HG02840 (cell line): ENCODE results near the gene TMEM222.

Experiments
- ATAC-seq: cut with Tn5 transposase; IDR thresholded peaks from one replicate; pipeline ENCODE4 v1.9.1; 2021; ENCODE audit warnings: mild to moderate bottlenecking, moderate library complexity, moderate number of reproducible peaks; ENCODE audit not compliant: unreplicated experiment, low FRiP score

Gene TMEM222

GRCh38 chr1:27303509-27303908, 18.5 kb upstream of the TMEM222 start:
- ATAC-seq, result no peak

GRCh38 chr1:27306071-27306470, 15.9 kb upstream of the TMEM222 start:
- no peak for ATAC-seq

- no peak for ATAC-seq
These were observed 14.8 kb upstream of the TMEM222 start for GRCh38 chr1:27306892-27307761.

- ATAC-seq, result no peak
These were observed 13.9 kb upstream of the TMEM222 start for GRCh38 chr1:27307874-27308598.

DNA sequence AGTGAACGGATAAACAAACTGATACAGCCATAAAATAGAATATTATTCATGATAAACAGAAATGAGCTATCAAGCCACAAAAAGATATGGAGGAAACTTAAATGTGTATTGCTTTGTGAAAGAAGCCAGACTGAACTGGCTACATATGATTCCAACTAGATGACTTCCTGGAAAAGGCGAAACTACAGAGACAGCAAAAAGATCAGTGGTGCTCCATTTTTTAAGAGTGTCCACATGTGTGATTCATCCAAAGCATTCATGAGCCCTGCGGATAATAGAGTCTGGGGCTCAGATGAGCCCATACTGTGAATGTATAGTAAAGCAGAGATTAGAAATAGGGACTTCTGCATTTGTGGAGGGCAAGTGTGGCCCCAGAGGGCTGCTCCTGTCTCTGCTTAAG, 7.8 kb upstream of the TMEM222 start:
- no peak for ATAC-seq

GRCh38 chr1:27314737-27315136, 7.2 kb upstream of the TMEM222 start:
- no peak for ATAC-seq

DNA sequence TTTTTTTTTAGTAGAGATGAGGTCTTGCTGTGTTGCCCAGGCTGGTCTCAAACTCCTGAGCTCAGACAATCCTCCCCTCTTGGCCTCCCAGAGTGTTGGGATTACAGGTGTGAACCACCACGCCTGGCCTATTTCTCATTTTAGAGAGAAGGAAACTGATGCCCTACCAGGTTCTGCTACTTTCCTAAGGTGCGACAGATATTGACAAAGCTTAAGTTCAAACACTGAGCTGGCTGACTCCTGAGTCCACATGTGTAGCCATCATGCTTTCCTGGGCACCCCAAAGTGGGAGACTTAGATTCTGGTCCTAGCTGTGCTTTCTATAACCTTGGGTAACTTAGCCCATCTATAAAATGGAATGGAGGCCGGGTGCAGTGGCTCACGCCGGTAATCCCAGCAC, 5.1 kb upstream of the TMEM222 start:
- ATAC-seq, result no peak

DNA sequence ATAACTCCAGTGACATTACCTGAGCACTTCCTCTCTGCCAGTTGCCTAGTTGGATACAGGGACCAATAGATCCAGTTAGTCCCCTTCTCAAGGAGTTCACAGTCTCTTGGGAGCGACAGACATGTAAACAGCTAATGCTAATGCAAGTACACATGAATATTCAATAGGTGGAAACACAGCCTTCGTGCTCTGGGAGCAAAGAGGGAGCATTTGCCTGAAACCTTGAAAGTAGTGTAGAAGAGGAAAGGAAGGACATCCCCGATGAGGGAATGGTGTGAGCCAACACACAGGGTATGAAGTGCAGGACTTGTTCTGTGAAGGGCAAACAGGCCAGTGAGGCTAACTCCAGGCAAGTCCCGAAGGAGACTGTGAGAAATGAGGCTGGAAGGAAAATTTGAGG, 3.8 kb upstream of the TMEM222 start:
- no peak for ATAC-seq

DNA sequence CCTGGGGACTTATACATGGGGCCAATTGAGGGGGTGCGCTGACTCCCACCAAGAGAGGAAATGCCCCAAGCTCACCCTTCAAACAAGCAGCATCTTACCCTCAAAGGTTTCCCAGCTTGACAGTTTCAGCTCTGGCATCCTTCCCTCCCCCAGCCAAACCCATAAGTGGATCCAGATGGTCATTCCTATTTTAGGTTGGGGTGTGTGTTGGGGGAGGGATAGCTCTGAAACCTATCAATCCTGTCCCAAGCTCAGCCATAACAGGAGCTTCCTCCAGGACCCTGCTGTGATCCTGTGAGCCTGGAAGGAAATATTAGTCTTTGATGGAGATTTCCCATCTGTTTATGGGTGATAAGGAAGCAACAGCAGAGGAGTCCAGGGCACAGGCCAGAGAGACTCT, 3.4 kb upstream of the TMEM222 start:
- ATAC-seq, result no peak

DNA sequence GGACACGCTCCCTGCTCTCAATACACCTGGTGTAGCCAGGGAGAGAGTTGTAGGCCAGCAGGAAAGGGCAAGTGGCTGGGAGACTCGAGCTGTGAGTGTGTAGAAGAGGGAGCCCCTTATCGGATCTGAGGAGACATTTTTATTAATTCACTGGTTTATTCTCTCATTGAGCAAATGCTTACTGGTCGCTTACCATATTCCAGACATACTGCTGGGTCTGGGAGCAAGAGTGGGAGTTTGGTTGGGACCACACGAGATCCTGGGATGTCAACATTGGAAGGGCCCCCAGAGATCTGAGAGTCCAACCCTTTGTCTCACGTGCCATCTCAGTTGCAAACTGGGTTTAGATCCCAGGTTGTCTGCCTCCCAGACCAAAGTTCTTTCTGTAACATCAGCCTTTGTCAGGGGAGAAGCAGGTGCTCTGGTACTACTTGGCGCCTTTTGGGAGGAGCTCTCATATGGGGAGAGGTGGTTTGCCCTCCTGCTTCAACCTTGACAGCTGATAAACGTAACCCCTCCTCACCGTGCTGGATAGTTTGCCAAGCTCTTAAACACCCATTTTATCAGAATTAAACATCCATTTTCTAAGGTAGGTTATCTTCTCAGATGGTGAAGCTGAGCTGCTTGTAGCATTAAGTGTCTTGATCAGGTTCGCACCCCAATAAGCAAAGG, 742 bp downstream of the TMEM222 start:
- ATAC-seq, result no peak

DNA sequence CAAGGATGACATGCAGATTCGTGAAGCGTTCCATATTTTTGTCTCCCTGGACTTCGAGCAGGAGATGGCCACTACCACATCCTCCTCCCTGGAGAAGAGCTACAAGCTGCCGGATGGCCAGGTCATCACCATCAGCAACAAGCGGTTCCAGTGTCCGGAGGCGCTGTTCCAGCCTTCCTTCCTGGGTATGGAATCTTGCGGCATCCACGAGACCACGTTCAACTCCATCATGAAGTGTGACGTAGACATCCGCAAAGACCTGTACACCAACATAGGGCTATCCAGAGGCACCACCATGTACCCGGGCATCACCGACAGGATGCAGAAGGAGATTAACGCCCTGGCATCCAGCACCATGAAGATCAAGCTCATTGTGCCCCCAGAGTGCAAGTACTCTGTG, 3.3 kb downstream of the TMEM222 start:
- ATAC-seq, result no peak

DNA sequence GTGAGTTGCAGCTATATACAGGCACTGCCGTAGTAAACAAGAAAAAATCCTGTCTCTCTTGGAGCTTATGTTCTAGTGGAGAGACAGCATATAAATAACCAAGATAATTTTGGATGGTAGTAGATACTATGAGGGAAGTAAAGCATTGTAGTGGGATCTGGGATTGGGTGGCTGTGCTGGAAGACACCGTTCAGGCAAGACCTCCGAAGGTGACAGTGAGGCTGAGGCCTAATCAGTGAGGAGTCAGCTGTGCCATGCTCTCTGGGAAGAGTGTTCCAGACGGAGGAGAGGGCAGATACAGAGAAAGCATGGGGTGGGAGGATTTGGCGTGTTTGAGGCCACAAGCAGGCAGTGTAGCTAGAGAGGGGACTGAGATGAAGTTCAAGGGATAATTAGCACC, 6.0 kb downstream of the TMEM222 start:
- ATAC-seq, result no peak

- ATAC-seq, result no peak
These were observed 8.8 kb downstream of the TMEM222 start for GRCh38 chr1:27330786-27331185.

DNA sequence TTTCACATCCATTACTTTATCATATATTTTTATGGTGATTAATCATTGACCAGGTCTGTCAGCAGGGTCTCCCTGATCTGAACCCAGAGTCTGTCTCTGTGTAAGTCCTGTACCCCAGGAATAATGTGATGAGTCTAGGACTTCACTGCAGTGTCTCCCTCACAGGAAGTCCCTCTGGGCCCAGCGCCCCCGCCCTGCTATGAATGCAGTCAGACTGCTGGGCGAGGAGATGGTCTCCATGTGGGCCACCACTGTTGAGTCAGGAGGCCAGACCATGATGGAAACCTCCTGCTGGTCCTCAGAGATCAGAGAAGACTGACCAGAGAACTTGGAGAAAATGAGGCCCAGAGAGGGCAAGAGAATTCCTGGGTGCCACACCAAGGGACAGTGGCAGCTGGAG, 9.5 kb downstream of the TMEM222 start:
- ATAC-seq, result no peak

GRCh38 chr1:27331922-27332321, 10.0 kb downstream of the TMEM222 start:
- no peak for ATAC-seq

- ATAC-seq, result no peak
These were observed 10.7 kb downstream of the TMEM222 start for GRCh38 chr1:27332536-27333281.

DNA sequence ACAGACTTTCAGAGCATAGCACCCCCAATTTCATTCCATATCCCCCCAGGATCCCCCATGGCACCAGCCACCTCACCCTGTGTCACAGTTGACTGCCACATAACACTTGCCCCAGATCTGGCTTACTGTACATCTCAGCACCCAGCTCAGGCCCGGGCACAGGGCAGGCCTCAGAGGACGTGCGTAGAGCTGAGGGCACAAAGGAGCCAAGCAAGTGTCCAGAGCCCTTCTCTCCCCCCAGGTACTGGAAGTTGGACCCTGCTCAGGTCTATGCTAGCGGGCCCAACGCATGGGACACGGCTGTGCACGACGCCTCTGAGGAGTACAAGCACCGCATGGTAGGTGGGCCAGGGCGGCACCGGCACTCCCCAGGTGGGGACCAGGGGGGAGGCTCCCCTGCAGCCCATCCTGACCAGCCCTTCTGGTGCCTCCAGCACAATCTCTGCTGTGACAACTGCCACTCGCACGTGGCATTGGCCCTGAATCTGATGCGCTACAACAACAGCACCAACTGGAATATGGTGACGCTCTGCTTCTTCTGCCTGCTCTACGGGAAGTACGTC, 11.8 kb downstream of the TMEM222 start:
- no peak for ATAC-seq

DNA sequence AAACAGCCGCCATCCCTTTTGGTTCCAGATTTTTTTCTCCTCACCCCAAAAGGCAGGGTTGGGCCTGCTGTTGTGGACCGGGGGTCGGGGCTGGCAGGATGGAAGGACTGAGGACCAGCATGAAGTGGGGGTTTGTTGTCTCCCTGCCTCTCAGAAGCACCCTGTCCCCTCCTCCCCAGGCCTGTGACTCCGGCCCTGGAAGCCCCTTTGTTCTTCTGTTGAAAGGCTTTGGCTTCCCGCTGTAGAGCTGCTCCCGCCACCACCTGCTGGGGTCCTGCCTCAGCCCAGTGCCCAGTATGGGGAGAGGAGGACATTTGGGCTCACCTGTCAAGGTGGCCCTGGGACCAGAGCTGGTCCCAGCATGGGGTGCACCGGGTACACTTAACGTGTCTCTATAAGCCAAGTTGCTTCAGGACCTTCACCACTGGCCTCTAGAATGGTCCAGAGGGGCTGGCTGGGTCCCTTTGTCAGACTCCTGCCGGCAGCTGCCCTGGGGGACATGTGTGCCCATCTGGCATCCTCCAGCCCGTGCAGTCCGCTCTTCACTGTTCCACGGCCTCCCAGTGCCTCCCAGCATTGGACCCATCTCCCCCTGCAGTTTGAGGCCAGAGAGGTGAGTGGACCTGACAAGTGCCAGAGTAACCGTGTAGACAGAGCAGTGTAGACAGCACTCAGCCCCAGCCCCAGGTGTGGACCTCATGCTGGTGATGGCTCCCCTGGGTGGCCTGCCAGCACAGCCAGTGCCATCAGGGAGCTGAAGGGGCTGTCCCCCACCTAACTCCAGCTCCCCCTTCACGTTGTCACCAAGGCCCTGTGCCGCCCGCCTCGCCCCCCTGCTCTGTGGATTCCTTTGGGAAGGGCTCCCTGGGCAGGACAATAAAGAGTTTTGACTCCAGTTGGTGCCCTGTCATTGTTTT, 13.8 kb downstream of the TMEM222 start:
- no peak for ATAC-seq

DNA sequence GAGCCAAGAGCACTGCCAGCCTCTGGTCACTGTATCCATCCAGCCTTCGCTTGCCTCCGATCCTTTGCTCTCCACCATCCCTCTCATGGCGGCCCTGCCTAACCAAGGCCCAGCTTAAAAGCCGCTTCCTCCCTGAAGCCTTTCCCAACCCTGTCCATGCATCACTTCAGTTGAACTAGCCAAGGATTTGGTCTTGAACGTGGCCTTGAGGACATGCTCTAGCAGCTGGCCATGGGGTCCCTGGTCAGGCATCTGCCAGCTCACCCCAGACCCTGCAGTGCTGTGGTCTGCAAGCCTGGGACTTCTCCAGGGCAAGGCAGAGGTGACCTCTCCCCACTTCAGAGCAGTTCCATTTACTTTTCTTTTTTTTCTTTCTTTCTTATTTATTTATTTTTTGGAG, 14.8 kb downstream of the TMEM222 start:
- ATAC-seq, result no peak
